CD4-positive, alpha-beta T cell treated with Interferon gamma for 1 hour (primary cell): ENCODE results near the gene CNN2.

Source experiments
- DNase-seq: peaks from one replicate; pipeline ENCODE4 v3.0.0-alpha.2; 2020

Gene CNN2

DNA sequence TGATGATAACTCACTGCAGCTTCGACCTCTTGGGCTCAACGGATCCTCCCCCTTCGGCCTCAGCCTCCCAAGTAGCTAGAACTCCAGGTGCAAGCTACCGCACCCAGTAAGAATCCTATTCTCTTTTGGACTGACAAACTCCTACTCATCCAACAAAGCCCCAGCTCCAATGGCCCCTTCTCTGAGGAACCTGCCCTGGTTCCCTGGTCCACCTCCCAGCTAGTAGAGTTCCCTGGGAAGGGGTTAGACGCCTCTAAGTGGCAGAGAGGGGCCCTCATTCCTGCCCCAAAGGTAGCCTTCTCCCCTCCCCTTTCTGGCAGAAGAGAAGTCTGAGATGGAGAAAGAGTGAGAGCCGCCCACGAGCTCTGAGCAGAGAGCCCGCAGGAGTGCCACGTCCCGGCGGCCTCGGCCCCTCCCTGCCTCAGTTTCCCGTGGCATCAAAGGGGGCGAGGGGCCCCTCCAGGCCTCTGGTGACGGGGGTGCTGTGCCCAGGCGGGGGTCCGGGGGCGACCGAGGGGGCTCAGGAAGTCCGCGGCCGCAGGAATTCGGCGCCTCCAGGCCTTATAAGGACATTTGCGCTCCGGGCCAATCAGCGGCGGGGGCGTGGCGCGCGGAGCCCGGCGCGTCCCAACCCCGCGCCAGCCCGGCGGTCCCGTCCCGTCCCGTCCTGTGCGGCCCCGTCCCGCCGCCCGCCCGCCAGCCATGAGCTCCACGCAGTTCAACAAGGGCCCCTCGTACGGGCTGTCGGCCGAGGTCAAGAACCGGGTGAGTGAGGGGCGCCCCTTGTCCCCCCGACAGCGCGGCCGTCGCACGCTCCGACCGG lies at the start of gene CNN2:
Gene CNN2, plus strand, starts transcription at position 649 of the 823 bp plus-strand sequence. Its CDS starts 54 bp downstream, at position 703.
- DNase-seq = peak; percentile 46

DNA sequence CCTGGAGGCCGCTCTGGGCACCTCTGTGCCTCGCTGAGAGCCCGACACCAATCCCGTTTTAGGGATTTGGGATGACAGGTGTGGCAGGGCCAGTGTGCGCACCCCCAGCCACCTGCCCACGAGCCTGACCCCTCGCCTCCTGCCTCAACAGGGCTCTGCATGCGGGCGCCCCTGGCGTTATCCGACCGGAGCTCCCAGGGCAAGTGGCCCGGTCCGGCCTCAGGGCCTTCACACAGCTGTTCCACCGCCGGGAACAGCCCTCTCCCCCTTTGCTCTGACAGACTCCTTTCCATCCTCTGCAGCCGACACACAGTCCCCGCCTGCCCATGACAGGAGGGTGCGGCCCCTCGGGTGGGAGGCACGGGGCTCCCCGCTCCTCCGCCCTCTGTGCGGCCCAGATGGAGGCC lies 49.3 kb upstream of the CNN2 start:
- no peak for DNase-seq

DNA sequence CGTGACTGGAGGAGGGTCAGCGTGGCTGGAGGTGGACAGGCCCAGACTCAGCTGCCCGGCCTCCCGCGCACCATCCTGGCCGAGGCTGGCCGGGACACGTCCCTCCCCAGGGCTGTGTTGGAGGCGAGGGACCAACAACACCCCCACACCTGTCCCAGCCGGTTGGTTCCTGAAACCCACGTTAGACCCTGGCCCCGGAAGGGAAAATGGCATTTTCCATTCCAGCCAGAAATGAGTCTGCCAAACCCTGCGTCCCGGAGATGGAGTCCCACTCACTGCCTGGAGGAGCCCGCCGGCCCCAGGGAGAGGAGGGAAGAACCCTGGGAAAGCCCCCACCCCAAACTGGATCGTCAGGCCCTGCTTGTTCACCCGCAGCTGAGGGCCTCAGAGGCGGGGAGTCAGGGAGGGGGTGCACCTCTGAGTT lies 47.1 kb upstream of the CNN2 start:
- no peak for DNase-seq

DNA sequence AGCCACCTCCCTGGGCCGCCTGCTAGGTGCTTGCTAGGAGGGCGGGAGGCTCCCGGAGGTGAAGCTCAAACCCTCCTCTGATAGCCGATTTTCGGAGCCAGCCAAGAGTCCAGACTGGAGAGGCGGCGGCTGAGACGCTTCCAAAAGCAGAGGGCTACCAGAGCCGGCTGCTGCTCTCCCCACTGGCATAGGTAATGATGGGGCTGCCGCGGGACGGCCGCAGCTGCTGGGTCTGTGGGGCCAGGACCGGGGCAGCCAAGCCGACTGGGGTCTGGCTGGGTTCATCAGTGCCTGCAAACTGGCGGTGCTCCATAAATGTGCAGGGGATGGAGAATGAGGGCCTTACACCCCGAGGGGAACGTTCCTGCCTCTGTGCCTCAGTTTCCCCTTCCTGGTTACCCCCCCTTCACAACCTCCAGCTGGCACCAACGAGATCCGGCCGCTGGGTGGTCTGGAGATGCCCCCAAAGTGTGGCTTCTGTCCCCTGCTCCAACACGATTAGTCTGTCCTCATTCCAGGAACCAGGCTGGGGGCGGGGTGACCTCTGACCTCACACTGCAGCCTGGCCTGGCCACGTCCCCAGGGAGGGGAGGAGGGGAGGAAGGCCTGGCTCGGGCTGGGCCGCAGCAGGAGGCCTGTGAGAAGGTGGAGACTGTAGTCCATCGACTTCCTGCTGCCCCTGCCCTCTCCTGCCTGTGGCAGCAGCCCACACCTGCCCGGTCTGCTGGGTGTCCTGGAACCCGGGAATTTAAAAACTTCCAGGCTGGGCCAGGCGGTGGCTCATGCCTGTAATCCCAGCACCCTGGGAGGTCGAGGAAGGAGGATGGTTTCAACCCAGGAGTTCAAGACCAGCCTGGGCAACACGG lies 46.0 kb upstream of the CNN2 start:
- no peak for DNase-seq

DNA sequence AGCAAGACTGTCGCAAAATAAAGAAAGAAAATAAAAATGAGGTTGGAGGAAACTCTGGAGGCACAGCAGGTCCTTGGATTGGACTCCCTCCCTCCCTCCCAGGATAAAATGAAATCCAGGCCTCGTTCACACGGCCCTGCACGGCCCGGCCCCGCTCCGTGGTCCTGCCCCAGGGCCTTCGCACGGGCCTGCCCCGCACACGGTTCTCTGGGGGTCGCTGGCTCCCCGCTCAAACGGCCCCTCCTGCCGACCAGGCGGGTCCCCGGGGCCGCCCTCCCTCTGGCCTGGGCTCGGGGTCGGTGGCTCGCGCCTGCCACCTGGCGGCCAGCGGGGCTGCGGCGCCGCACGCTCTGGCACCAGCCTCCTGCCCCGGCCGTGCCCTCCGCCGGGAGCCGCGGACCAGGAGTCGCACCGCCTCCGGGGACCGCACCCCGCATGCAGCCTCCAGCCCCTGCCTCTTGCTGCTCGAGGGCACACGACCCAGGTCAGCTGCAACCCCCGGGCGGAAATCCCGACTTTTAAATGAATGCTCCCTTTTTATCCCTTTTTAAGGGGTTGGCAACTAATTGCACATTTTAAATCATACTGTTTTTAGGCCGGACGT lies 43.7 kb upstream of the CNN2 start:
- DNase-seq = peak; percentile 69

DNA sequence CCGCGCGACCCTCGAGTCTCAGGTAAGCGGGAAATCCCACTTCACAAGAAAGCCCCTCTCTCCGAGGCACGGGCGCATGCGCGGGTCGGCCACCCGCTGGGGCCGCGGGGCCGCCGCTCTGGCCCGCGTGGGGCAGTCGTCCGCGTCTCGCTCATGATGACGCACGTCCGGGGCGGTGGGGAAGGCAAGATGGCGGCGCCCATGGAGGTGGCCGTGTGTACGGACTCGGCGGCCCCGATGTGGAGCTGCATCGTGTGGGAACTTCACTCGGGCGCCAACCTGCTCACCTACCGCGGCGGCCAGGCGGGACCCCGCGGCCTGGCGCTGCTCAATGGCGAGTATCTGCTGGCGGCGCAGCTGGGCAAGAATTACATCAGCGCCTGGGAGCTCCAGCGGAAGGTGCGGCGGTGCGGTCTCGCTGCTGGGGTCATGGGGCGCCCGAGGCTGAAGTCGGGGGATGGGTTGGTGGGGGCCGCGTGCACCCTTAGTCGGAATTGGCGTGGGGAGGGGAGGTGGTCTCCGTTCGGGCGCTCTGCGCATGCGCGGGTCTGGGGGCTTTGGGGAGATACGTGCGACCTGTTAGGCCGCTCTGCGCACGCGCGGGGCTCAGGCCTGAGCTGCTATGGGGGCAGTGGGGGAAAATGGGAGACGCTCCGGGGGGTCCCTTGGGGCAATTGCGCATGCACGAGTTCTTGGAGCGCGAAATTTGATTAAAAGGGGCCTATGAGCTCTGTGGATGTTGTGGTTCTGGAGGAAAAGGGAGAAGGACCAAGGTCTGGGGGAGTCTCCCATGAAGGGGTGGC lies 42.0 kb upstream of the CNN2 start, which contains the start of gene WDR18:
Gene WDR18, plus strand, starts transcription at position 181 of the 803 bp plus-strand sequence. Its CDS starts 9 bp downstream, at position 190.
- peak; percentile 88 for DNase-seq

DNA sequence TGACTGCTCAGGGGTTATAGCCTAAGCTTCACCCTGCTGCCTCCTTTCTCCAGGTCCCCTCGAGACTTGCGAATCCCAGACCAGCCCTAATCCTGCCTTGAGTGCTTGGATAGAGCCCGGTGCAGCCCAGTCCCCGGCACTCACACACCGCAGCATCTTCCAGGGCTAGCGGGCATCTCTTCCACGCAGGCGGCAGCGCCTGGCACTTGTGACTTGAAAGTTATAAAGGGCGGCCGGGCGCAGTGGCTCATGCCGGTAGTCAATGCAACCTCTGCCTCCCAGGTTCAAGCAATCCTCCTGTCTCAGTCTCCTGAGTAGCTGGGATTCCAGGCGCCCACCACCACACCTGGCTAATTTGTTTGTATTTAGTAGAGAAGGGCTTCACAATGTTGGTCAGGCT lies 40.3 kb upstream of the CNN2 start:
- DNase-seq = no peak

DNA sequence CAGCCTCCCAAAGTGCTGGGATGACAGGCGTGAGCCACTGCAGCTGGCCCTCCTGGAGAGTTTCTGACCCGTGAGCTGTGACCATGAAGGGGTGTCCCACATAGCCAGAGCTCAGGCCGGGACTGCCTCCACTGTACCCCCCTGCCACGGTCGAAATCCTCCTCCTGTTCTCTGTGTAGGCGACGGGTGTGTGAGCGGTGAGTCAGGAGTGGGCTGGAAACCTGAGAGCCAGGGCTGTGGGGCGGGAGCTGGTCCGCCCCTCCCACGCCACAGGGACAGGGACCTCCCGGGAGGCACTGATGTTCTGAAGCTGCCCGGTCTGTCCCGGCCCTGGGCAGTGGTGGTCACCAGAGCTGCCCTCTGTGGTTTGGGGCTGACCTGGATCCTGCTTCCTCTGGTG lies 38.3 kb upstream of the CNN2 start:
- no peak for DNase-seq

DNA sequence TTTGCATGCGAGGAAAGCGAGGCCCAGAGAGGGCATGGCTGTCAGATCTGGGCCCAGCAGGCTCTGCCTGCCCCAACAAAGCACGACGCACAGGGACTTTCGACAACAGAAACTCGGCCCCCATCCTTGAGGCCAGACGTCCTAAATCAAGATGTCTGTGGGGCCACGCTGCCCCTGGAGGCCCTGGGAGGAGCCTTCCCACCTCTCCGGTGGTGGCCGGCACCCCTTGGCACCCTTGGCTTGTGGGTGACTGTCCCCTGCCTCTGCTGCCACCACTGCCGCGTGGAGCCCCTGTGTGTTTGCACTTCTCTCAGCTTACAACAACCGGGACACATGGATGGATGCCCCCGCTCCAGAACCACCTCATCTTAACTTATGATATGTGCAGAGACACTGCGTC lies 37.9 kb upstream of the CNN2 start:
- DNase-seq = no peak

DNA sequence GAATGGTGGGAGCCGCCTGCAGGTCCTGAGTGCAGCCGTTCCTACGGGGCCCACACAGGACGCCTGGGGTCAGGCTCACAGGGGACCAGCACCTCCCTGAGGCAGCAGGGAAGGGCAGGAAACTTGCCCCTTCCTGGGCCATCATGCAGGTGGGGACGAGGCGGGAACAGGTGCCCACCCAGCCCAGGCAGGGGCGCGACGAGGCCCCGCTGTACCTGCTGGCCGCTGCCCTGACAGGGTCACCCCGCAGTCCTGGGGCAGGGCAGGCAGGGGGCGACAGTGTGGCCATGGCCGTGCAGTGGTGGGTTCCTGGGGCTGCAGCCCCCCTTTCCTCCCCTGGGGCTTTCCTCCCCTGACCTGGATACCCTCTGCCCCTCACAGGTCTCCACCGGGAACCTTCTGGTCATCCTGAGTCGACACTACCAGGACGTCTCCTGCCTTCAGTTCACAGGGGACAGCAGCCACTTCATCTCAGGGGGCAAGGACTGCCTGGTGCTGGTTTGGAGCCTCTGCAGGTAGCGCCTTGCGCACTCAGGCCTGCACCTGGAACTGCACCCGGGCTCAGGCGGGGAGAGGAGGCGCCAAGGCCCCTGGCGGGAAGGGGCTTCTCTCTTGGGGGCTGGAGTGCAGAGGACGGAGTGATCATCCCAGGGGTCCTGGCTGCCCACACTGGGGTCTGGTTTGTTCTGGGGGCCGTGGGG lies 36.9 kb upstream of the CNN2 start:
- no peak for DNase-seq

DNA sequence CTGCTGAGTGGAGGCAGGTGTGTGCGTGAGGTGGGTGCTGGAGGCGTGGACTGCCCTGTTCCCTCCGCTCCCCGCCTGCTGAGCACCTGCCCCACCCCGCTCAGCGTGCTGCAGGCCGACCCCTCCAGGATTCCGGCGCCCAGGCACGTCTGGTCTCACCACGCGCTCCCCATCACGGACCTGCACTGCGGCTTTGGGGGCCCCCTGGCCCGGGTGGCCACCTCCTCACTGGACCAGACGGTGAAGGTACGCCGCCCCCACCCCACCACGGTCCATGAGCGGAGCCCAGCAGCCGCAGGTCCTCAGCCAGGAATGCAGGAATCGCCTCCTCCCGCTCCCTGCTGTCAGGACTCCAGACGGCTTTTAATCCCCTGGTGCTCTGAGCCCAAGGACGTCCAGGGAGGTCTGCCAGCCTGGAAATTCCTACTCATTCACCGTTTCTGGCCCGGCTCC lies 36.3 kb upstream of the CNN2 start:
- DNase-seq = no peak

DNA sequence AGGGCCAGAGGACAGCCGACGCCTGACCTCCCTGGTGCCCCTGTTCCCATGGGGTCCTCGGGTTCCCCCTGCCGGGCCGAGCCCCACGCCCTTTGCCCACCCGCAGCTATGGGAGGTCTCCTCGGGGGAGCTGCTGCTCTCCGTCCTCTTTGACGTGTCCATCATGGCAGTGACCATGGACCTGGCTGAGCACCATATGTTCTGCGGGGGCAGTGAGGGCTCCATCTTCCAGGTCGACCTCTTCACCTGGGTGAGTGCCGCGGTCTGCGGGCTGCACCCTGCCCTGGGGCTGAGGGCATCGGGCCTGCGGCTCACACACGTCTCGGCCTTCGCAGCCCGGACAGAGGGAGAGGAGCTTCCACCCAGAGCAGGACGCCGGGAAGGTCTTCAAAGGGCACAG lies 35.7 kb upstream of the CNN2 start:
- no peak for DNase-seq

DNA sequence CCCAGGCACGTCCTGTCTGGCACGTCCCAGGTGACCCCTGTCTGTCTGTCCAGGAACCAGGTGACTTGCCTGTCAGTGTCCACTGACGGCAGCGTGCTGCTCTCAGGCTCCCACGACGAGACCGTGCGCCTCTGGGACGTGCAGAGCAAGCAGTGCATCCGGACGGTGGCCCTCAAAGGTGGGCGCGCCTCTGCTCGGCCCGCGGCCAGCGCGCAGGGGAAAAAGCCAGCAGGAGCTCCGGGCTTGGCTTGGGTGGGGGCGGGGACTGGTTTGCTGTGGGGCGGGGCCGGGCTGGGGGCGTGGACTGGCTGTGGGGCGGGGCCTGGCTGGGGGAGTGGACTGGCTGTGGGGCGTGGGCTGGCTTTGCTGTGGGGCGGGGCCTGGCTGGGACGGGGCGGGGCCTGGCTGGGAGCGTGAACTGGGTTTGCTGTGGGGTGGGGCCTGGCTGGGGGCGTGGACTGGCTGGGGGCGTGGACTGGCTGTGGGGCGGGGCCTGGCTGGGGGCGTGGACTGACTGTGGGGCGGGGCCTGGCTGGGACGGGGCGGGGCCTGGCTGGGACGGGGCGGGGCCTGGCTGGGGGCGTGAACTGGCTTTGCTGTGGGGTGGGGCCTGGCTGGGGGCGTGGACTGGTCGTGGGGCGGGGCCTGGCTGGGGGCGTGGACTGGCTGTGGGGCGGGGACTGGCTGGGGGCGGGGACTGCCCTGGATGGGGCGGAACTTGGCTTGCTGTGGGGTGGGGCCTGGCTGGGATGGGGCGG lies 35.1 kb upstream of the CNN2 start:
- peak; percentile 39 for DNase-seq

DNA sequence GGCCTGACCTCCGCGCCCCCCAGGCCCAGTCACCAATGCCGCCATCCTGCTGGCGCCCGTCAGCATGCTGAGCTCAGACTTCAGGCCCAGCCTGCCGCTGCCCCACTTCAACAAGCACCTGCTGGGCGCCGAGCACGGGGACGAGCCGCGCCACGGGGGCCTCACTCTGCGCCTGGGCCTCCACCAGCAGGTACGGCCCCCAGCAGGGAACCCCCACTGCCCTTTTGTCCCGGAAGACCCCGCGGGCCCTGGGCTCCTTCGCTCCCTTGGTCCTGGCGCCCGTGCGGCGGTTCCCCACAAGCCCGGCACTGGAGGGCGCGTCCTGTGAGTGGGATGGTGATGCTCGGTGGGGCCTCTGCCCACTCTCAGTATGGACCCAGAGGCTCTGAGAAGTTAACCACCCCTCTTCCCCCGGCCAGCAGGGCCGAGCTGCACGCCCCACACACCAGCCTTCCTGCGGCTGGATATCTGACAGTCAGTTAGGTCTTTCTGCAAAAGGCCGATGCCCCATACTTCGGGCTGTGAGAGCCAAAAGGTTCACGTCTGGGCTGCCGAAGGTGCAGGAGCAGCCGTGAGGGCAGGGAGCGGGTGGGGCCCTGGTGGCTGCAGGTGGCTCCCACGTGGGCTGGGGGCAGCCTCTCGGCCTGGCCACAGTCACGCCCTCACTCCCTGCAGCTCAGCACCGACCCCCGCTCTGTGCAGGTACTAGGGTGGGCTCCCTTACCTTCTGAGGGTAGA lies 34.3 kb upstream of the CNN2 start:
- no peak for DNase-seq

DNA sequence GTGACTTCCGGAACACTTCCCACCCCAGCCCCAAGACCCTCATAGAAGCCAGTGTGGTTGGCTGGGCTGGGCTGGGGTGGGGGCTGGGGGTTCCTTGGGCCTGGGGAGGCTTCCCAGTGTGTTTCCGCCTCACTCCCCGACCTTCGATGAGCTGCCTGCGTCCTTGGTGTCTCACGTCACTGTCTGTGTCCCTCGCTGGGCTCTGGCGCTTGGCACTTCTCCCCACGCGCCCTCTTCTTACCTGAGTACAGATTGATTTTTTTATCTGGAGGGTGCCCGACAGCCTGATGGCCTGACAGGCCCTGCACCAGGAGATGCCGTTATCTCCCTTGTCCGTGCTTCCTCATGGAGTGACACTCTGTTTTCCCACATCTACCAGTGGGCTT lies 33.7 kb upstream of the CNN2 start:
- DNase-seq = no peak

DNA sequence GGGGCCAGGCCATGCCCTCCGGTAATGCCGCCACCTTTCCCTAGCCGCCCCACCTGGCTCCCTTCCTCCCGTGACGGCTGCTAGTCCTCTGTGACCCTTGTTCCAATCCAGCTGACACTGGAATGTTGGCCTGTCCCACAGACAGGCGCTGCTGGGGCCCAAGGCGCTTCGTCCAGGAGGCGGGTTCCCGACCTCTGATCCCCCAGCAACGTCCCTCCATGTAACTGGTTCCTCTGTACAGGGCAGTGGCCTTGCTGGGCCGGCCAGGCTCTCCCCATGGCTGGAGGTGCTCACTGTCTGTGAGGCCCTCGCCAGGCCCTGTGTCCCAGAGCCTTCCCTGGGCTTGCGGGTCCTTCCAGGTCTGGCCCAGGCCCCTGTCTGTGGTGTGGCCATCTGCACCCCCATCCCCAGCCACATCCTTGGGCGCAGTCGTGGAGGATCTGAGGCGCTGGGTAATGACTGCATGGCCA lies 33.0 kb upstream of the CNN2 start:
- no peak for DNase-seq

DNA sequence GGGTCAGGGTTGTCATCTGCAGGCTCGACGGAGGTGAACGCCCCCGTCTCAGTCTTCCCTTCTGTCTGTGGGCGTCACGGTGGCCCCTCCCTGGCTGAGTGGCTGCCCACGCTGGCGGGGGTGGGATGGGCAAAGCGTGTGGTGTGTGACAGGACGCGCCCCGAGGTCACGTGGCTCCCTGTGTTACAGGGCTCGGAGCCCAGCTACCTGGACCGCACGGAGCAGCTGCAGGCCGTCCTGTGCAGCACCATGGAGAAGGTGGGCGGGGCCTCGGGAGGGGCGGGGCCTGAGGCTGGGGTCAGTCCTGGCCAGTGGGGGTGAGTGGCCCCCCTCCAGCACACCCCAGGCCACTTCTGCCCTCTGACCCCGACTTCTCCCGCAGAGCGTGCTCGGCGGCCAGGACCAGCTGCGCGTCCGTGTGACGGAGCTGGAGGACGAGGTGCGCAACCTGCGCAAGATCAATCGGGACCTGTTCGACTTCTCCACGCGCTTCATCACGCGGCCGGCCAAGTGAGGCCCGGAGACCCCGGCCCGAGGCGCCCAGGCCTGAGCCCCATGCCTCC lies 32.5 kb upstream of the CNN2 start:
- no peak for DNase-seq

DNA sequence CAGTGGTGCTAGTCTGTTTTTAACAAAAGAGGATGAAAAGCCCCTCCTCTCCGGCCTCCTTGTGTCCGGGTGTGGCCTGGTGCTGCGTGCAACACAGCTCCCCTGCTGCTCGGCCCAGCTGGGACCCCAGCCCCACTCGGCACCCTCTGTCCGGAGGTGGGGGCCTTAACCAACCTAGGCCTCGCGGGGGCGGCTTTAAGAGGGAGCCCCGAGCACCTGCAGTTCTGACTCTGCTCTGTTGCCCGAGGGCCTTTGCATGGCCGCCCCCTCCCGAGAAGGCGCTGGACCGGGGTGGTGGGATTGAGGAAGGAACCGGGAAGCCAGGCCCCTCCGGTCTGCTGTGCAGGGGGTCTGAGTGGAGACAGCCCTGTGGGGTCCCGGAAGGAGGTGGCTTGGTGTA lies 31.9 kb upstream of the CNN2 start:
- no peak for DNase-seq

DNA sequence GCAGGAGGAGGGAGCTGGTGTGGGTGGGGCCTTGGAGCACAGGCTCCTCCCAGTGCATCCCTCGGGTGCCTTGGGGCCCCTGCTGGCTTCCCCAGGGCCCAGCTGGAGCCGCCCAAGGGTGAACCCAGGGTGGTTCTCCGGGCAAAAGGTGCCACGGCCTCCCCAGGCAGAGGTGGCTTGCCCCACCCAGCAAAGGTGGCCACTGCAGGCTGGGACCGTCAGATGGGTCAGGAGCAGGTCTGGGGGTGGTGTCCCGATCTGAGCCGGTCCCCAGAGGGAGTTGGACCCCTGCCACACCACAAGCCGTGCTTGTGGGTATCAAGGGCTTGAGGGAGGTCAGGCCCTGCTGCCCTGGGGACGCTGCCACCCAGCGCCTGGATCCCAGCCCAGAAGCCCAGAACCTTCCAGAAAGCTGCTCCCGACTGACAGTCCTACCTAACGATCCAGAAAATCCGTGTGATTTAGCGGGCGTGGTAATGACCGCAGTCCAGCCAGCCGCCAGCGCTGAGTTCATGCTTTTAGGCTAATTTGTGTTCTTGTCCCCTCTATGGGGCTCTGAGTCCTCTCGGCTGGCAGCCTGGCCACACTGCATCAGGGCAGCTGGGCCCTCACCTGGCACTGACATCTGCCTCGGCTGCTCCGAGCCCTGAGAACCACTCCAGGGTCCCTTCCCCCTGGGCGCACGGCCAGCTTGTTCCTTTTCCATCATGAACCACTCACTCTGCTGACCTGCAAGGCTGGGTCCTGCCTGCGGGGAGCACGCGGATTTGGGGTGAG lies 31.2 kb upstream of the CNN2 start:
- no peak for DNase-seq
